Pons (tissue), 1 donor: ENCODE measurements around the gene HGFAC.
"Not testable (repeated sequence)": the region's sequence is repeated elsewhere in the genome, so short reads cannot be mapped to it uniquely, and the experiment has no call there.

Source experiments
- DNase-seq: peaks from one replicate; pipeline ENCODE4 v3.0.0-alpha.2; 2016; ENCODE audit warnings: low spot score

The HGFAC gene

DNA sequence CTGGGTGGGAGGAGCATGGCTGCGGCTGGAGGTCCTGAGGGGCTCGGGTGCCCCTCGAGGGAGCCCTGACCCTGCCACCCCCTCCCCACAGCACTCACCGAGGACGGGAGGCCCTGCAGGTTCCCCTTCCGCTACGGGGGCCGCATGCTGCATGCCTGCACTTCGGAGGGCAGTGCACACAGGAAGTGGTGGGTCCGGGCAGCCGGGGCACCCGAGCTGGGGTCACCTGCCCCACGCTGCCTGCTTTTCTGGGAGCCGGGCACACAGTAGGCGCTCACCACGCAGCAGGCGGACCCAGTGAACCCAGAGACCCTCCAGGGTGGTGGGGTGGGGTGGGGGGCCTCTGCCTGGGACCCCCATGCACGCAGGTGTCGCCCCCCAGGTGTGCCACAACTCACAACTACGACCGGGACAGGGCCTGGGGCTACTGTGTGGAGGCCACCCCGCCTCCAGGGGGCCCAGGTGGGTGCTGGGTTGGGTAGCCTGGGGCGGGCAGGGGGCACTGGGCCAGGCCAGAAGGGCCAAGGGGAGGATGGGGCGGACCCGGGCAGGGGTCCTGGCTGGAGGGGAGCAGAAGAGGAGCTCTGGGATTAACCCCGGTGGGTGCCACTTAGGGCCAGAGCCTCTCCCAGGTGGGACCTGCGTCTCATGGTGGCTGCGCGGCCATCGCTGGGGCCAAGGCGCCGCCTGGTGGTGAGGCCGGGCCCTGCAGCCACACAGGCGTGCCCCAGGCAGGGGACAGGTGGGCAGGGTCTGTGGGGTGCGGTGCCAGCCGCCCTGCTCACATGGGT, 1.4 kb downstream of the HGFAC start:
- DNase-seq, result no peak

GRCh38 chr4:3443750-3444309, 2.1 kb downstream of the HGFAC start:
- DNase-seq, result no peak

GRCh38 chr4:3444351-3445110, 2.8 kb downstream of the HGFAC start:
- DNase-seq, result no peak

DNA sequence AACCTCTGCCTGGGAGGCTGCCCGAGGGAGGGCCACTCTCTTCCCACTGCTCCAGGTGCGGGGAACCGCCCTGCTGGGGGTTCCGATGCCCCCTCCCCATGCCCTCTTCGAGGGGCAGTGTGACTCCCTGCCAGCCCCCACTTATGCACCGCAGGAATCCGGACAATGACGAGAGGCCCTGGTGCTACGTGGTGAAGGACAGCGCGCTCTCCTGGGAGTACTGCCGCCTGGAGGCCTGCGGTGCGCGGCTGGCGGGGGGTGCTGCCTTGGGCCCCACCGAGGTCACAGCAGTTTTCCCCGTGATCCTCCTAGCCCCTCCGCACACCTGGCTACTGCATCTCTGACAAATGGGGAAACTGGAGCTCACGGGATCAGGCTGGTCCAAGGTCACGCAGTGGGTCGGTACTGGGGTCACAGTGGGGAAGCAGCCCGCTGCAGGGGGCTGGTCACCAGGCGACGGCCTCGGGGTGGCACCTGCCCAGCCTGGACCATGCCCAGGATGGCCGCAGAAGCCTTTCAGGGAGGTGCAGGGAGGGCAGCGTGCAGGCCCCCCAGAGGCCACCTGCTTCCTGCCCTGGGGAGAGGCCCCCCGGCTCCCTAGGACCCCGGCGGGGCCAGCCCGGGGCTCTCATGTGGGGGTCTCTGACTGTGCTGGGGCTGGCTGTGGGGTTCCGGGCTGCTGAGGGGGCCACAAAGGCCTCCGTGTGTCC, 3.5 kb downstream of the HGFAC start:
- DNase-seq, result no peak

- DNase-seq, result no peak
Measured at GRCh38 chr4:3445829-3446545, 4.2 kb downstream of the HGFAC start.

GRCh38 chr4:3446631-3447320, 5.0 kb downstream of the HGFAC start:
- no peak for DNase-seq

GRCh38 chr4:3447431-3448395, 5.9 kb downstream of the HGFAC start:
- DNase-seq, result no peak

- DNase-seq, result no peak
Measured at GRCh38 chr4:3449047-3449573, 7.3 kb downstream of the HGFAC start.

DNA sequence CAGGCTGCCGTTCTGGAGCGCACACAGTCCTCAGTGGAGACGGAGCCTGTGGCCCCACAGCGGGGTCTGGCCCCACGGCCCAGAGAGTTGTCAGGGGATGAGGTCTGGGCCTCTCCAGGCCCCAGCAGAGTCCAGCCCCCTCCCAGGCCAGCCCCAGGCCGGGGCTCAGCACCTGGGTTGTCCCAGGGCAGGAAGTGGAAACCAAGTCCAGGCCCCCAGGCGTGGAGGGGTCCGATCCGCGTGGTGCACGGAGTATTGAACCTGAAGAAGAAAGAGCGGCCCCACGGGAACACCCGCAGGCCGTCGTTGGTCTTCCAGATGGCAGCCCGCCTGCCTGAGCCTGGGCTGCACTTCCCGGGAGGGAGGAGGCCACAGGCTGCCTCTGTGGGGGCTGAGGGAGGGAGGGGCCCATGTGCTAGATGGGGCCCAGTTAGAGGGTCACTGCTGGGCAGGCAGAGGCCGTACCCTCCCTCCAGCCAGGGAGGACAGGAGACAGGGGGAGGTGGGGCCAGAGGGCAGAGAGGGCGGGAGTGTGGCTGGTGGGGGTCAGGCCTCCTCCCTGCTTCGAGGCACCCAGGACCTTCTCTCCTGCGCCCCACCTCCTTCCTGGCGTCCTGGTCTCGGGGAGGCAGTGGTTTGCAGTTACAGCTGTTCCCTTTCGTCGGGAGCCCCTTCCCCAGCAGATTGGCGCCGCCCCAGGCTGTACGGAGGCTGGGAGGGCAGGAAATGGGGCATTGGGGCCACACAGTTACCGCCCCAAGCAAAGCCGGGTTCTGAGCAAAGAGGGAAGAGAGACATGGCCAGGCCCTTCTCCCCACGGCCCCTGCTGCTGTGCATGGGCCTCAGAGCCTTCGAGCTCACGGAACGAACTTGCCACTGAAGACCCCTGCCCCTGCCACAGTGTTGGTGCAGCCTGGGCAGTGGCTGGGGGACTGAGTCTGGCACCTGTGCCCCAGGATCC, 8.1 kb downstream of the HGFAC start:
- DNase-seq, result no peak

DNA sequence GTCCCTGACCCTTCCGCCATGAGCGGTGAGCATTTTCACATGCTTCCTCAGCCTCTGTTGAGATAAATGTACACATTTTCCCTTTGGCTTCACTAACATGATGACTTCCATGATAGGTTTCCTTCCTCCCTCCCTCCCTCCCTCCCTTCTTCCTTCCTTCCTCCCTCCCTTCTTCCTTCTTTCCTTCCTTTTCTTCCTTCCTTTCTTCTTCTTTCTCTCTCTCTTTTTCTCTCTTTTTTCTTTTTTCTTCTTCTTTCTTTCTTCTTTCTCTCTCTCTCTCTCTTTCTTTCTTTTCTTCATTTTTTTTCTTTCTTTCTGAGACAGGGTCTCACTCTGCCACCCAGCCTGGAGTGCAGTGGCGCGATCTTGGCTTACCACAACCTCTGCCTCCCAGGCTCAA, 8.9 kb downstream of the HGFAC start:
- DNase-seq, result no peak

GRCh38 chr4:3451956-3452355, 10.2 kb downstream of the HGFAC start:
- DNase-seq, result no peak

- no peak for DNase-seq
Measured at GRCh38 chr4:3452376-3452775, 10.6 kb downstream of the HGFAC start.

- not testable (repeated sequence) for DNase-seq
Measured at GRCh38 chr4:3455596-3455995, 13.8 kb downstream of the HGFAC start.

- DNase-seq, result no peak
Measured at GRCh38 chr4:3458371-3458770, 16.6 kb downstream of the HGFAC start.

- DNase-seq, result not testable (repeated sequence)
Measured at GRCh38 chr4:3459156-3459555, 17.4 kb downstream of the HGFAC start.

GRCh38 chr4:3460926-3461325, 19.2 kb downstream of the HGFAC start:
- no peak for DNase-seq

- DNase-seq, result no peak
Measured at GRCh38 chr4:3461515-3462291, 19.9 kb downstream of the HGFAC start.

GRCh38 chr4:3462321-3462789, 20.6 kb downstream of the HGFAC start:
- no peak for DNase-seq
